IMR-90 (cell line): ENCODE measurements around the gene ERCC6. TPM values are rescaled to one million over a fixed set of nuclear protein-coding genes. Genes with fewer than 3 reads are reported as not detected.

Source experiments
- ATAC-seq: fragments of 200-7000 bp; cut with Tn5 transposase; 2 replicates; pipeline ENCODE4 v1.9.1; 2020; ENCODE audit warnings: low read depth, mild to moderate bottlenecking, moderate library complexity
- BruUV-seq: library from RNA; stranded (reverse); fragments of 400-500 nt; replicated peaks from 2 replicates; lab custom pipeline; 2021; lab: Mats Ljungman, UMichigan
- CTCF ChIA-PET: fragments of 300-600 bp; formaldehyde crosslinking; extraction: SDS; loops from one replicate; lab custom pipeline; 2021; ENCODE audit warnings: antibody characterized with exemption; lab: Yijun Ruan, JAX
- POLR2A ChIA-PET: fragments of 300-600 bp; sonication (Branson Sonifier 250); formaldehyde crosslinking; loops from one replicate; lab custom pipeline; 2022; ENCODE audit warnings: antibody characterized with exemption; ENCODE audit not compliant: unreplicated experiment; lab: Charles Lee
- DNase-seq: peaks from one replicate; pipeline ENCODE4 v3.0.0; 2013
- H2AFZ ChIP-seq: replicated peaks from 2 replicates; pipeline ENCODE3; 2013; ENCODE audit warnings: low read length, mild to moderate bottlenecking; ENCODE audit not compliant: poor library complexity
- H2AK5ac ChIP-seq: 2 replicates; pipeline ENCODE4 v1.6.1; 2013; ENCODE audit warnings: low read depth, low read length, inconsistent platforms
- H2AK9ac ChIP-seq: replicated peaks from 2 replicates; pipeline ENCODE3; 2013; ENCODE audit warnings: mild to moderate bottlenecking, low read depth, low read length, moderate library complexity; ENCODE audit not compliant: poor library complexity
- H2BK120ac ChIP-seq: 2 replicates; pipeline ENCODE4 v1.6.1; 2013; ENCODE audit warnings: low read depth, low read length, inconsistent platforms
- H2BK15ac ChIP-seq: 3 replicates; pipeline ENCODE4 v1.6.1; 2013; ENCODE audit warnings: low read depth, low read length, inconsistent platforms
- H2BK20ac ChIP-seq: 2 replicates; pipeline ENCODE4 v1.6.1; 2013; ENCODE audit warnings: low read depth, mild to moderate bottlenecking, inconsistent platforms, low read length, moderate library complexity
- H2BK5ac ChIP-seq: 2 replicates; pipeline ENCODE4 v1.6.1; 2013; ENCODE audit warnings: mild to moderate bottlenecking, low read depth, low read length, inconsistent platforms; ENCODE audit not compliant: poor library complexity, severe bottlenecking
- H3K14ac ChIP-seq: replicated peaks from 2 replicates; pipeline ENCODE4 v1.6.1; 2013; ENCODE audit warnings: low read depth, low read length, inconsistent platforms
- H3K18ac ChIP-seq: 2 replicates; pipeline ENCODE4 v1.6.1; 2013; ENCODE audit warnings: low read depth, low read length, control low read depth
- H3K23ac ChIP-seq: 2 replicates; pipeline ENCODE4 v1.6.1; 2013; ENCODE audit warnings: low read depth, low read length, inconsistent platforms
- H3K27ac ChIP-seq: 2 replicates; pipeline ENCODE4 v1.5.1; 2013; ENCODE audit warnings: mild to moderate bottlenecking, control low read depth, low read length; ENCODE audit not compliant: insufficient read depth
- H3K27me3 ChIP-seq: 2 replicates; pipeline ENCODE4 v1.6.1; 2013; ENCODE audit warnings: low read length; ENCODE audit not compliant: control insufficient read depth, insufficient read depth
- H3K36me3 ChIP-seq: 2 replicates; pipeline ENCODE4 v1.6.1; 2013; ENCODE audit warnings: low read length, mixed read lengths; ENCODE audit not compliant: control insufficient read depth, insufficient read depth
- H3K4ac ChIP-seq: 2 replicates; pipeline ENCODE4 v1.6.1; 2013; ENCODE audit warnings: low read depth, low read length, inconsistent platforms
- H3K4me1 ChIP-seq: 2 replicates; pipeline ENCODE4 v1.6.1; 2013; ENCODE audit warnings: low read length, mixed read lengths; ENCODE audit not compliant: control insufficient read depth, insufficient read depth
- H3K4me2 ChIP-seq: 2 replicates; pipeline ENCODE4 v1.6.1; 2013; ENCODE audit warnings: low read depth, mild to moderate bottlenecking, control low read depth, low read length, moderate library complexity
- H3K4me3 ChIP-seq: 2 replicates; pipeline ENCODE4 v1.5.1; 2013; ENCODE audit warnings: low read depth, mild to moderate bottlenecking, control low read depth, low read length, moderate library complexity; ENCODE audit not compliant: insufficient read depth
- H3K56ac ChIP-seq: 2 replicates; pipeline ENCODE4 v1.6.1; 2013; ENCODE audit warnings: low read length, inconsistent platforms; ENCODE audit not compliant: insufficient read depth; ENCODE audit errors: extremely low read depth
- H3K79me1 ChIP-seq, 2 experiments: 2 replicates each; pipeline ENCODE4 v1.6.1; 2013; ENCODE audit warnings: low read length in 2 of 2, inconsistent platforms in 1 of 2, low read depth in 1 of 2
- H3K9ac ChIP-seq: 2 replicates; pipeline ENCODE4 v1.6.1; 2013; ENCODE audit warnings: low read depth, low read length, control low read depth
- H3K9me1 ChIP-seq: 2 replicates; pipeline ENCODE4 v1.6.1; 2013; ENCODE audit warnings: low read length, inconsistent platforms; ENCODE audit not compliant: insufficient read depth
- H3K9me3 ChIP-seq: 2 replicates; pipeline ENCODE4 v1.6.1; 2013; ENCODE audit warnings: low read length; ENCODE audit not compliant: control insufficient read depth, insufficient read depth
- H4K20me1 ChIP-seq: 2 replicates; pipeline ENCODE4 v1.6.1; 2013; ENCODE audit warnings: low read length, inconsistent platforms; ENCODE audit not compliant: insufficient read depth
- H4K5ac ChIP-seq: 2 replicates; pipeline ENCODE4 v1.6.1; 2013; ENCODE audit warnings: mild to moderate bottlenecking, low read depth, low read length, control low read depth
- H4K8ac ChIP-seq, 2 experiments: 2 replicates each; pipeline ENCODE4 v1.6.1; 2013; ENCODE audit warnings: low read depth in 2 of 2, low read length in 2 of 2, control low read depth in 1 of 2, inconsistent platforms in 1 of 2
- H4K91ac ChIP-seq: 2 replicates; pipeline ENCODE4 v1.6.1; 2013; ENCODE audit warnings: low read depth, low read length, inconsistent platforms; ENCODE audit not compliant: insufficient read depth
- WGBS, 2 experiments: methylation state at CpG; one replicate each; pipeline versions ENCODE4 v1.1.5 to v1.1.7; 2013; ENCODE audit warnings: missing lambda C conversion rate in 2 of 2; ENCODE audit not compliant: insufficient read length in 1 of 2; ENCODE audit errors: extremely low coverage in 2 of 2; 5-methylcytosine and 5-hydroxymethylcytosine counted together
- dilution Hi-C: fragments of 300-500 bp; cut with HindIII; formaldehyde crosslinking; loops from one replicate; pipeline ENCODE4 v1.14.3; 2018; ENCODE audit warnings: low sequenced_read_pairs; ENCODE audit not compliant: unreplicated experiment
- in situ Hi-C: fragments of 300-500 bp; cut with MboI; formaldehyde crosslinking; loops from 3 replicates; pipeline ENCODE4 v1.14.3; 2019; ENCODE audit warnings: low sequenced_read_pairs, inconsistent platforms, mixed read lengths
- intact Hi-C: fragments of 100-400 bp; cut with micrococcal nuclease; formaldehyde crosslinking; loops from 2 replicates; pipeline ENCODE4 v1.10.0; 2022
- polyA plus RNA-seq, 3 experiments: library from polyadenylated mRNA; depleted of rRNA; stranded (reverse); fragments of >200 nt; gene quantifications; 2 replicates each; pipeline ENCODE4 v1.2.3, GENCODE V29; 2012; ENCODE audit warnings: low replicate concordance in 1 of 3
- total RNA-seq: library from RNA; depleted of rRNA; stranded (reverse); fragments of >200 nt; gene quantifications from 2 replicates; pipeline ENCODE4 v1.2.3, GENCODE V29; 2012
- TF ChIP-seq, protein P1 (sequence below): fragments of 150-350 bp; IDR thresholded peaks from 2 replicates; pipeline ENCODE4 v1.6.1; 2017; ENCODE audit warnings: mild to moderate bottlenecking, antibody characterized with exemption, low read length, low read depth

ERCC6 gene
- total and polyA plus RNA-seq, 2 of the 4 experiments (the other 2 are of a cell fraction): 7.3 to 14.9 TPM

DNA sequence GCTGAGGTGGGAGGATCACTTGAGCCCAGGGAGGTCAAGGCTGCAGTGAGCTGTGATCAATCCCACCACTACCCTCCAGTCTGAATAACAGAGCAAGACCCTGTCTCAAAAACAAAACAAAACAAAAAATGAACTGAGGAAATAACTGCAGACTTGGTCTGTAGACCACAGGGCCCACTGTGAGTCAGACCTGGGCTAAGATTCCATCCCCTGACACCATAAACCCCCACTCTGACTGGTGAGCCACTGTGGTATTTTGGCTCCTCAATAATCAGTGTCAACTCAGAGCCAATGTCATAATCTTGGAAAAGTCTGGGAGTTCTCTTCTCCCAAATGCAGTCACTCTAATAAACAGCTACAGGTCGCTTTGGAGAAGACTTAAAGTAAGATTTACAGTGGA, 24.0 kb upstream of the ERCC6 start:
- Histone ChIP-seq H2BK15ac (no peak overlapping the region), H3K9ac (no peak overlapping the region), H2BK120ac (no peak overlapping the region), H3K56ac (no peak overlapping the region), H3K9me3 (no peaks in the 10 kb centered on the region), H3K27ac (no peak overlapping the region), H3K4me3 (no peak overlapping the region), H3K27me3 (no peaks in the 10 kb centered on the region; the same call in 1 of the 2 replicates), H3K18ac (no peak overlapping the region), H3K9me1 (no peaks in the 10 kb centered on the region), H2AK5ac (no peak overlapping the region), H4K5ac (no peak overlapping the region), H4K91ac (no peak overlapping the region), H3K14ac (no peak overlapping the region), H3K4me2 (no peak overlapping the region), H2BK20ac (no peak overlapping the region), H3K36me3 (no peaks in the 10 kb centered on the region), H2BK5ac (no peak overlapping the region), H3K4me1 (no peaks in the 10 kb centered on the region; the same call in 1 of the 2 replicates), H3K79me1 (no peaks in the 10 kb centered on the region), H4K8ac (no peak overlapping the region), H4K20me1 (no peaks in the 10 kb centered on the region), H2AFZ (no peak overlapping the region), H3K23ac (no peak overlapping the region), H2AK9ac (no peak overlapping the region), H3K4ac (no peak overlapping the region)
- dilution Hi-C loops: no loop called here
- in situ Hi-C loops: no loop called here
- ChIA-PET POLR2A (no interaction called here), CTCF (no interaction called here)
- BruUV-seq: no TSS peak
- ATAC-seq: no peak
- WGBS, 2 experiments: no CpG with 5 or more reads among the region's 1 CpG
- TF ChIP-seq, protein P1, sequence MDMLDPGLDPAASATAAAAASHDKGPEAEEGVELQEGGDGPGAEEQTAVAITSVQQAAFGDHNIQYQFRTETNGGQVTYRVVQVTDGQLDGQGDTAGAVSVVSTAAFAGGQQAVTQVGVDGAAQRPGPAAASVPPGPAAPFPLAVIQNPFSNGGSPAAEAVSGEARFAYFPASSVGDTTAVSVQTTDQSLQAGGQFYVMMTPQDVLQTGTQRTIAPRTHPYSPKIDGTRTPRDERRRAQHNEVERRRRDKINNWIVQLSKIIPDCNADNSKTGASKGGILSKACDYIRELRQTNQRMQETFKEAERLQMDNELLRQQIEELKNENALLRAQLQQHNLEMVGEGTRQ: no peak
- DNase-seq: peak; percentile 40
- intact Hi-C loops: no loop called here
